K562 (cell line): Measurements from ENCODE around the gene TNIK. TPM values are rescaled to one million over a fixed set of nuclear protein-coding genes. Genes with fewer than 3 reads are reported as not detected.

Source experiments
- ATAC-seq: fragments of 200-7000 bp; cut with Tn5 transposase; 3 replicates; pipeline ENCODE4 v1.9.1; 2020; ENCODE audit warnings: moderate library complexity
- BruUV-seq: library from RNA; stranded (reverse); fragments of 400-500 nt; replicated peaks from 2 replicates; lab custom pipeline; 2021; lab: Mats Ljungman, UMichigan
- CTCF ChIA-PET: fragments of 300-600 bp; formaldehyde crosslinking; extraction: SDS; loops from one replicate; lab custom pipeline; 2021; ENCODE audit warnings: low intra/inter-chr PET ratio; lab: Yijun Ruan, JAX
- POLR2A ChIA-PET: fragments of 300-600, 350-650 bp; sonication (Branson Sonifier 250); formaldehyde crosslinking; extraction: SDS; loops from one replicate; lab custom pipeline; 2021; ENCODE audit warnings: antibody characterized with exemption, inconsistent platforms; lab: Yijun Ruan, JAX
- DNase-seq, 4 experiments: peaks; one replicate each; pipeline versions ENCODE4 v3.0.0 to v3.0.0-alpha.2; 2011 to 2018; ENCODE audit warnings: low spot score in 3 of 4, mixed read lengths in 3 of 4; ENCODE audit errors: extremely low read depth in 1 of 4
- FAIRE-seq: peaks from 2 replicates; lab custom pipeline; 2011; peaks lifted over from hg19 to GRCh38; lab: Jason Lieb, UNC
- H2AFZ ChIP-seq: 2 replicates; pipeline ENCODE4 v1.6.0; 2011; ENCODE audit warnings: low read depth, low read length, control low read depth, inconsistent platforms
- H3K27ac ChIP-seq: fragments of 200-600 bp; 3 replicates; pipeline ENCODE4 v1.8.0; 2011; ENCODE audit warnings: low read depth, mild to moderate bottlenecking, control low read depth, inconsistent platforms, low read length, moderate library complexity, mixed read lengths; ENCODE audit errors: extremely low read depth
- H3K27me3 ChIP-seq, 2 experiments: fragments of 300-600 bp in 1 of 2; 2 replicates in 1 of 2; 3 replicates in 1 of 2; pipeline versions ENCODE4 v1.6.0 to v1.8.0; 2011; ENCODE audit warnings: inconsistent platforms in 2 of 2, low read length in 2 of 2, mild to moderate bottlenecking in 1 of 2, mixed read lengths in 1 of 2, moderate library complexity in 1 of 2; ENCODE audit not compliant: control insufficient read depth in 2 of 2, insufficient read depth in 2 of 2
- H3K36me3 ChIP-seq: fragments of 300-600 bp; 3 replicates; pipeline ENCODE4 v1.8.0; 2011; ENCODE audit warnings: mild to moderate bottlenecking, low read length, inconsistent platforms; ENCODE audit not compliant: control insufficient read depth, insufficient read depth
- H3K4me1 ChIP-seq, 2 experiments: fragments of 200-600 bp in 1 of 2; replicated peaks in 1 of 2; 2 replicates in 1 of 2; 3 replicates in 1 of 2; pipeline versions ENCODE4 v1.5.1 to v1.8.0; 2011; ENCODE audit warnings: inconsistent platforms in 2 of 2, low read length in 2 of 2, mild to moderate bottlenecking in 1 of 2, mixed read lengths in 1 of 2, moderate library complexity in 1 of 2; ENCODE audit not compliant: control insufficient read depth in 2 of 2, insufficient read depth in 2 of 2
- H3K4me2 ChIP-seq: 2 replicates; pipeline ENCODE4 v1.6.1; 2011; ENCODE audit warnings: low read length, control low read depth, inconsistent platforms, mixed read lengths; ENCODE audit not compliant: insufficient read depth
- H3K4me3 ChIP-seq: fragments of 200-600 bp; sonication (generic), shearing (Covaris generic); 2 replicates; pipeline ENCODE4 v1.5.1; 2016; ENCODE audit warnings: control low read depth, inconsistent platforms
- H3K79me2 ChIP-seq: fragments of 200-600 bp; 3 replicates; pipeline ENCODE4 v1.8.0; 2011; ENCODE audit warnings: low read length, inconsistent platforms; ENCODE audit not compliant: control insufficient read depth, insufficient read depth
- H3K9ac ChIP-seq, 2 experiments: 2 replicates each; pipeline versions ENCODE4 v1.6.0 to v1.6.1; 2011; ENCODE audit warnings: low read depth in 2 of 2, low read length in 2 of 2, control low read depth in 1 of 2, inconsistent platforms in 1 of 2, mild to moderate bottlenecking in 1 of 2, mixed read lengths in 1 of 2; ENCODE audit not compliant: insufficient read depth in 1 of 2
- H3K9me1 ChIP-seq: one replicate; pipeline ENCODE4 v1.6.0; 2011; ENCODE audit warnings: inconsistent platforms, mild to moderate bottlenecking, low read length, moderate library complexity; ENCODE audit not compliant: control insufficient read depth, insufficient read depth
- H3K9me3 ChIP-seq: replicated peaks from 2 replicates; pipeline ENCODE4 v1.5.1; 2011; ENCODE audit warnings: low read depth, low read length, inconsistent platforms; ENCODE audit not compliant: control insufficient read depth, insufficient read depth
- H4K20me1 ChIP-seq: replicated peaks from 2 replicates; pipeline ENCODE4 v1.6.1; 2011; ENCODE audit warnings: low read length, inconsistent platforms, mixed read lengths; ENCODE audit not compliant: control insufficient read depth, insufficient read depth
- ESRRA ChIP-seq: fragments of 450-650 bp; IDR thresholded peaks from 2 replicates; pipeline ENCODE4 v1.6.1; 2014; ENCODE audit warnings: low read depth, mild to moderate bottlenecking, moderate library complexity, borderline replicate concordance
- HDAC8 ChIP-seq: fragments of 450-650 bp; IDR thresholded peaks from 2 replicates; pipeline ENCODE4 v1.6.1; 2016; ENCODE audit warnings: mild to moderate bottlenecking, missing genetic modification characterization, moderate library complexity, missing compliant biosample characterization
- KAT8 ChIP-seq: fragments of 450-650 bp; IDR thresholded peaks from 2 replicates; pipeline ENCODE4 v1.6.1; 2016; ENCODE audit warnings: low read depth, mild to moderate bottlenecking
- NEUROD1 ChIP-seq: fragments of 150-350 bp; IDR thresholded peaks from 2 replicates; pipeline ENCODE4 v1.6.1; 2014; ENCODE audit warnings: borderline replicate concordance, low read length, low read depth; ENCODE audit not compliant: partially characterized antibody
- RUNX1 ChIP-seq: sonication (generic); IDR thresholded peaks from 2 replicates; pipeline ENCODE4 v1.6.1; 2016; ENCODE audit warnings: antibody characterized with exemption, low read depth
- ZNF668 ChIP-seq: fragments of 250-450 bp; sonication (Bioruptor Pico); IDR thresholded peaks from 2 replicates; pipeline ENCODE4 v1.8.0; 2022; ENCODE audit warnings: mild to moderate bottlenecking, inconsistent platforms
- WGBS: fragments of 100-300 bp; shearing (Covaris generic); methylation state at CpG from one replicate; pipeline ENCODE4 v1.1.6; 2016; ENCODE audit warnings: low coverage, mixed read lengths; ENCODE audit not compliant: insufficient coverage; ENCODE audit errors: missing lambda C conversion rate; 5-methylcytosine and 5-hydroxymethylcytosine counted together
- in situ Hi-C: fragments of 300-500 bp; cut with MboI; formaldehyde crosslinking; loops from 4 replicates; pipeline ENCODE4 v1.15.0; 2018; ENCODE audit warnings: inconsistent platforms, mixed read lengths
- intact Hi-C: fragments of 100-400 bp; cut with micrococcal nuclease; formaldehyde crosslinking; loops from 2 replicates; pipeline ENCODE4 v1.14.2; 2022
- polyA plus RNA-seq, 8 experiments: library from polyadenylated mRNA; depleted of rRNA in 4 of 8; stranded (reverse) in 5 of 8; unstranded in 3 of 8; fragments of >200 nt; fragmentation: Nextera tagmentation in 2 of 8; fragmentation: Illumina TruSeq in 1 of 8; extraction: Ambion mirVana in 2 of 8; extraction: Trizol in 1 of 8; gene quantifications; 2 replicates each; pipeline versions ENCODE4 v1.2.1 to v1.2.3, GENCODE V29; 2011 to 2014; ENCODE audit warnings: inconsistent platforms in 1 of 8, missing spikeins in 1 of 8
- total RNA-seq, 7 experiments: library from RNA; depleted of rRNA in 6 of 7; stranded (reverse); fragments of >200 nt in 6 of 7; fragmentation: Illumina TruSeq in 2 of 7; extraction: Trizol in 2 of 7; gene quantifications; 2 replicates each; pipeline versions ENCODE4 v1.2.1 to v1.2.3, GENCODE V29; 2011 to 2021; ENCODE audit warnings: low replicate concordance in 1 of 7
- TF ChIP-seq, protein P1 (sequence below): fragments of 450-650 bp; IDR thresholded peaks from 2 replicates; pipeline ENCODE4 v1.6.1; 2017; ENCODE audit warnings: antibody characterized with exemption
- TF ChIP-seq, protein P2 (sequence below): sonication (generic); formaldehyde crosslinking; IDR thresholded peaks from 2 replicates; pipeline ENCODE4 v1.5.0; 2020; ENCODE audit warnings: missing genetic modification reagents

Gene TNIK
- total and polyA plus RNA-seq, 9 of the 15 experiments (the other 6 are each of a cell fraction or from before 2014, with no cell fraction given) = 6.6 to 39.0 (median 24.7) TPM

- BruUV-seq = no TSS peak
- ChIA-PET CTCF (no interaction called here), POLR2A (no interaction called here)
- no peak overlapping the region for H3K9ac ChIP-seq
- 74% methylated on average over 4 of the region's 4 CpGs for WGBS
- no peaks in the 10 kb centered on the region for H3K4me1 ChIP-seq
- H3K4me3 ChIP-seq = no peak overlapping the region
- no peaks in the 10 kb centered on the region for H3K27me3 ChIP-seq
- H3K27ac ChIP-seq = no peak overlapping the region
- no peak for ATAC-seq
- H3K9me1 ChIP-seq = no peaks in the 10 kb centered on the region
- intact Hi-C loops (no loop called here), in situ Hi-C loops (no loop called here)
- H3K9me3 ChIP-seq = no peaks in the 10 kb centered on the region
- no peaks in the 10 kb centered on the region for H3K79me2 ChIP-seq
- DNase-seq = no peak
- no peak for FAIRE-seq
- H2AFZ ChIP-seq = no peak overlapping the region
- TF ChIP-seq ESRRA (no peak), NEUROD1 (no peak), HDAC8 (no peak), KAT8 (no peak), RUNX1 (no peak), ZNF668 (CRISPR knock-in tag) (no peak)
- TF ChIP-seq, protein P1, sequence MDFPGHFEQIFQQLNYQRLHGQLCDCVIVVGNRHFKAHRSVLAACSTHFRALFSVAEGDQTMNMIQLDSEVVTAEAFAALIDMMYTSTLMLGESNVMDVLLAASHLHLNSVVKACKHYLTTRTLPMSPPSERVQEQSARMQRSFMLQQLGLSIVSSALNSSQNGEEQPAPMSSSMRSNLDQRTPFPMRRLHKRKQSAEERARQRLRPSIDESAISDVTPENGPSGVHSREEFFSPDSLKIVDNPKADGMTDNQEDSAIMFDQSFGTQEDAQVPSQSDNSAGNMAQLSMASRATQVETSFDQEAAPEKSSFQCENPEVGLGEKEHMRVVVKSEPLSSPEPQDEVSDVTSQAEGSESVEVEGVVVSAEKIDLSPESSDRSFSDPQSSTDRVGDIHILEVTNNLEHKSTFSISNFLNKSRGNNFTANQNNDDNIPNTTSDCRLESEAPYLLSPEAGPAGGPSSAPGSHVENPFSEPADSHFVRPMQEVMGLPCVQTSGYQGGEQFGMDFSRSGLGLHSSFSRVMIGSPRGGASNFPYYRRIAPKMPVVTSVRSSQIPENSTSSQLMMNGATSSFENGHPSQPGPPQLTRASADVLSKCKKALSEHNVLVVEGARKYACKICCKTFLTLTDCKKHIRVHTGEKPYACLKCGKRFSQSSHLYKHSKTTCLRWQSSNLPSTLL = no peak
- TF ChIP-seq, protein P2, sequence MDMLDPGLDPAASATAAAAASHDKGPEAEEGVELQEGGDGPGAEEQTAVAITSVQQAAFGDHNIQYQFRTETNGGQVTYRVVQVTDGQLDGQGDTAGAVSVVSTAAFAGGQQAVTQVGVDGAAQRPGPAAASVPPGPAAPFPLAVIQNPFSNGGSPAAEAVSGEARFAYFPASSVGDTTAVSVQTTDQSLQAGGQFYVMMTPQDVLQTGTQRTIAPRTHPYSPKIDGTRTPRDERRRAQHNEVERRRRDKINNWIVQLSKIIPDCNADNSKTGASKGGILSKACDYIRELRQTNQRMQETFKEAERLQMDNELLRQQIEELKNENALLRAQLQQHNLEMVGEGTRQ (CRISPR knock-in tag) = no peak
- no peaks in the 10 kb centered on the region for H4K20me1 ChIP-seq
- peaks cover 39% of the 10 kb centered on the region; the same call in 2 of the 3 replicates for H3K36me3 ChIP-seq
- H3K4me2 ChIP-seq = no peak overlapping the region
These were observed 291.7 kb downstream of the TNIK start for GRCh38 chr3:171168551-171168950.
